ENCODE data around the gene CYP17A1. TPM values are rescaled to one million over a fixed set of nuclear protein-coding genes. Genes with fewer than 3 reads are reported as not detected.

CYP17A1 gene
- polyA plus RNA-seq, 1 of the 3 experiments (the other 2 are of a cell fraction), result not detected

DNA sequence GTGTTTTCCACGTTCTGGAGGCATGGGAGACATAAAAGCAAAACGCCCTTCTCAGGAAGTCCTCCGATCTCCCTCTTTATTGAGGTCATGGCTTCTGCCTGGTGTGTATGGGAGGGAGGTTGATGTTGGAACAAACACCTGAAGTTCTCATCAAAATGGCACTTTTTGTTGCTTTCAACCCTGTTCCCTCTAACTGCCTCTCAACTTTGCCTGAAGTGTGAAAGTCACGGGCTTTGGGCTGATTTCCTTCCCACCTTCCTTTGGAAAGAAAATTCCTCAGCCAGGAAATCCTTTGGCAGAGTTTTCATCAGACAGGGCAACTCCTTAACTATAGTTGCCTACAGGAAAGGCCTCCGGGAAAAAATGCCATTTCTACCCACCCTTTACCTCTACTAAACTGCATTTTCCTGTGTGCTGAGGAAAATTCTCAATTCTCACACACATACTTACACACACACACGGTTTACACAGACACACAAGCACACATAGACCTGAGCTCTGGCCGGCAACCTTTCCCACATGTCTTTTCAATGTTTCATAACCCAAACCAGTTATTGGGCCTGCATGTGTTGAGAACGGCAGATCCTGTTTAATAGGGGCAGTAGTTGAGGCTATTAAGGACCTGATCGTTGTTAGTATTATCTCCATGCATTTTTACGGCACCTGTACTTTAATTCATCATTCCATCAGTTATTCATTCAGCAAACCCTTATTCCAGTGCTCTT, 36.4 kb downstream of the CYP17A1 start:
- no peak overlapping the region for H3K4me3 ChIP-seq (ENCODE audit: low read depth in 2 of 2, low read length in 1 of 2)
- no peak for DNase-seq
- no peak overlapping the region for H3K4me2 ChIP-seq
- H3K9me3 ChIP-seq, result no peaks in the 10 kb centered on the region; the same call in 1 of the 2 replicates
- H3K9me2 ChIP-seq, result no peaks in the 10 kb centered on the region
- peak overlapping the region in 1 of 2 experiments; percentile 3; a peak in 1 of 4 replicates for H3K27ac ChIP-seq (ENCODE audit: low read depth in 2 of 2, low read length in 1 of 2)
- peaks cover 3 to 18% of the 10 kb centered on the region in 2 experiments; a peak in 3 of 4 replicates for H3K4me1 ChIP-seq (ENCODE audit: control insufficient read depth in 1 of 2, insufficient read depth in 2 of 2, low read depth in 1 of 2, low read length in 1 of 2)
- H3K79me2 ChIP-seq (ENCODE audit: insufficient read depth), result peaks cover 12% of the 10 kb centered on the region
- no peak overlapping the region for H3K9ac ChIP-seq
- 88% methylated on average over 10 of the region's 10 CpGs for WGBS (ENCODE audit: low lambda C conversion rate)
- ChIA-PET POLR2A (no interaction called here), CTCF (interaction anchor here (0.9 kb wide), 1 partner anchor 15 kb away, joined by 3 read pairs; no protein-coding TSS in a partner anchor)
- H3K27me3 ChIP-seq (ENCODE audit: insufficient read depth), result no peaks in the 10 kb centered on the region
- H4K20me1 ChIP-seq (ENCODE audit: insufficient read depth), result no peaks in the 10 kb centered on the region
- peaks cover 14 to 20% of the 10 kb centered on the region in 2 experiments for H3K36me3 ChIP-seq (replicated peaks in 1 of 2; ENCODE audit: control insufficient read depth in 1 of 2, insufficient read depth in 2 of 2, low read length in 1 of 2)
- peaks cover 17% of the 10 kb centered on the region for H3F3A ChIP-seq (replicated peaks; ENCODE audit: insufficient read depth)
- TF ChIP-seq GATA2 (CRISPR knock-in tag; IDR thresholded peaks at IDR 0.05) (no peak), NFIC (IDR thresholded peaks at IDR 0.05; ENCODE audit: borderline replicate concordance) (no peak), SMC3 (IDR thresholded peaks at IDR 0.05; ENCODE audit: low read depth, low read length) (no peak), EZH2phosphoT487 (IDR thresholded peaks at IDR 0.05; ENCODE audit: borderline replicate concordance, low read depth) (no peak), RFX5 (IDR thresholded peaks at IDR 0.05; ENCODE audit: low read length) (no peak), MXI1 (IDR thresholded peaks at IDR 0.05; ENCODE audit: low read depth, low read length) (no peak)
- TF ChIP-seq, protein P1, sequence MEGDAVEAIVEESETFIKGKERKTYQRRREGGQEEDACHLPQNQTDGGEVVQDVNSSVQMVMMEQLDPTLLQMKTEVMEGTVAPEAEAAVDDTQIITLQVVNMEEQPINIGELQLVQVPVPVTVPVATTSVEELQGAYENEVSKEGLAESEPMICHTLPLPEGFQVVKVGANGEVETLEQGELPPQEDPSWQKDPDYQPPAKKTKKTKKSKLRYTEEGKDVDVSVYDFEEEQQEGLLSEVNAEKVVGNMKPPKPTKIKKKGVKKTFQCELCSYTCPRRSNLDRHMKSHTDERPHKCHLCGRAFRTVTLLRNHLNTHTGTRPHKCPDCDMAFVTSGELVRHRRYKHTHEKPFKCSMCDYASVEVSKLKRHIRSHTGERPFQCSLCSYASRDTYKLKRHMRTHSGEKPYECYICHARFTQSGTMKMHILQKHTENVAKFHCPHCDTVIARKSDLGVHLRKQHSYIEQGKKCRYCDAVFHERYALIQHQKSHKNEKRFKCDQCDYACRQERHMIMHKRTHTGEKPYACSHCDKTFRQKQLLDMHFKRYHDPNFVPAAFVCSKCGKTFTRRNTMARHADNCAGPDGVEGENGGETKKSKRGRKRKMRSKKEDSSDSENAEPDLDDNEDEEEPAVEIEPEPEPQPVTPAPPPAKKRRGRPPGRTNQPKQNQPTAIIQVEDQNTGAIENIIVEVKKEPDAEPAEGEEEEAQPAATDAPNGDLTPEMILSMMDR (IDR thresholded peaks at IDR 0.05), result no peak
- TF ChIP-seq, protein P2, sequence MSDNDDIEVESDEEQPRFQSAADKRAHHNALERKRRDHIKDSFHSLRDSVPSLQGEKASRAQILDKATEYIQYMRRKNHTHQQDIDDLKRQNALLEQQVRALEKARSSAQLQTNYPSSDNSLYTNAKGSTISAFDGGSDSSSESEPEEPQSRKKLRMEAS (IDR thresholded peaks at IDR 0.05; ENCODE audit: low read depth), result no peak
- TF ChIP-seq, protein P3, sequence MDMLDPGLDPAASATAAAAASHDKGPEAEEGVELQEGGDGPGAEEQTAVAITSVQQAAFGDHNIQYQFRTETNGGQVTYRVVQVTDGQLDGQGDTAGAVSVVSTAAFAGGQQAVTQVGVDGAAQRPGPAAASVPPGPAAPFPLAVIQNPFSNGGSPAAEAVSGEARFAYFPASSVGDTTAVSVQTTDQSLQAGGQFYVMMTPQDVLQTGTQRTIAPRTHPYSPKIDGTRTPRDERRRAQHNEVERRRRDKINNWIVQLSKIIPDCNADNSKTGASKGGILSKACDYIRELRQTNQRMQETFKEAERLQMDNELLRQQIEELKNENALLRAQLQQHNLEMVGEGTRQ (IDR thresholded peaks at IDR 0.05; ENCODE audit: borderline replicate concordance, low read depth, low read length), result no peak
- TF ChIP-seq, protein P4, sequence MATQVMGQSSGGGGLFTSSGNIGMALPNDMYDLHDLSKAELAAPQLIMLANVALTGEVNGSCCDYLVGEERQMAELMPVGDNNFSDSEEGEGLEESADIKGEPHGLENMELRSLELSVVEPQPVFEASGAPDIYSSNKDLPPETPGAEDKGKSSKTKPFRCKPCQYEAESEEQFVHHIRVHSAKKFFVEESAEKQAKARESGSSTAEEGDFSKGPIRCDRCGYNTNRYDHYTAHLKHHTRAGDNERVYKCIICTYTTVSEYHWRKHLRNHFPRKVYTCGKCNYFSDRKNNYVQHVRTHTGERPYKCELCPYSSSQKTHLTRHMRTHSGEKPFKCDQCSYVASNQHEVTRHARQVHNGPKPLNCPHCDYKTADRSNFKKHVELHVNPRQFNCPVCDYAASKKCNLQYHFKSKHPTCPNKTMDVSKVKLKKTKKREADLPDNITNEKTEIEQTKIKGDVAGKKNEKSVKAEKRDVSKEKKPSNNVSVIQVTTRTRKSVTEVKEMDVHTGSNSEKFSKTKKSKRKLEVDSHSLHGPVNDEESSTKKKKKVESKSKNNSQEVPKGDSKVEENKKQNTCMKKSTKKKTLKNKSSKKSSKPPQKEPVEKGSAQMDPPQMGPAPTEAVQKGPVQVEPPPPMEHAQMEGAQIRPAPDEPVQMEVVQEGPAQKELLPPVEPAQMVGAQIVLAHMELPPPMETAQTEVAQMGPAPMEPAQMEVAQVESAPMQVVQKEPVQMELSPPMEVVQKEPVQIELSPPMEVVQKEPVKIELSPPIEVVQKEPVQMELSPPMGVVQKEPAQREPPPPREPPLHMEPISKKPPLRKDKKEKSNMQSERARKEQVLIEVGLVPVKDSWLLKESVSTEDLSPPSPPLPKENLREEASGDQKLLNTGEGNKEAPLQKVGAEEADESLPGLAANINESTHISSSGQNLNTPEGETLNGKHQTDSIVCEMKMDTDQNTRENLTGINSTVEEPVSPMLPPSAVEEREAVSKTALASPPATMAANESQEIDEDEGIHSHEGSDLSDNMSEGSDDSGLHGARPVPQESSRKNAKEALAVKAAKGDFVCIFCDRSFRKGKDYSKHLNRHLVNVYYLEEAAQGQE (IDR thresholded peaks at IDR 0.05; ENCODE audit: low read depth, low read length), result no peak
- H2AFZ ChIP-seq (ENCODE audit: low read depth), result no peak overlapping the region

Data from SK-N-SH (cell line).